PC-9 (cell line): Measurements from ENCODE around the gene PSRC1. TPM values are rescaled to one million over a fixed set of nuclear protein-coding genes. Genes with fewer than 3 reads are reported as not detected.

Source experiments
- BruUV-seq: library from RNA; stranded (reverse); fragments of 400-500 nt; replicated peaks from 2 replicates; lab custom pipeline; 2021; lab: Mats Ljungman, UMichigan
- CTCF ChIA-PET: fragments of 300-600 bp; sonication (Branson Sonifier 250); formaldehyde crosslinking; loops from one replicate; lab custom pipeline; 2022; ENCODE audit warnings: antibody characterized with exemption; lab: Charles Lee
- POLR2A ChIA-PET: fragments of 300-600 bp; sonication (Branson Sonifier 250); formaldehyde crosslinking; loops from one replicate; lab custom pipeline; 2022; ENCODE audit warnings: antibody characterized with exemption; ENCODE audit not compliant: unreplicated experiment; lab: Charles Lee
- DNase-seq, 2 experiments: peaks; one replicate each; pipeline versions ENCODE4 v3.0.0 to v3.0.0-alpha.2; 2015 to 2022; ENCODE audit warnings: mixed read lengths in 1 of 2
- H2AFZ ChIP-seq: fragments of 200-600 bp; sonication (generic); 2 replicates; pipeline ENCODE4 v1.8.1; 2017; ENCODE audit warnings: antibody characterized with exemption
- H3F3A ChIP-seq: fragments of 200-600 bp; sonication (generic); 2 replicates; pipeline ENCODE4 v1.8.1; 2017; ENCODE audit warnings: antibody characterized with exemption, mild to moderate bottlenecking, low read depth; ENCODE audit not compliant: insufficient read depth
- H3K27ac ChIP-seq: fragments of 200-600 bp; sonication (generic); 2 replicates; pipeline ENCODE4 v1.6.1; 2016; ENCODE audit warnings: mixed run types
- H3K27me3 ChIP-seq: fragments of 200-600 bp; sonication (generic); 2 replicates; pipeline ENCODE4 v1.6.1; 2016; ENCODE audit warnings: low read depth, mixed run types; ENCODE audit not compliant: insufficient read depth
- H3K36me3 ChIP-seq: fragments of 200-600 bp; sonication (generic); 2 replicates; pipeline ENCODE4 v1.6.1; 2016; ENCODE audit warnings: low read depth, mixed run types
- H3K4me1 ChIP-seq: fragments of 200-600 bp; sonication (generic); replicated peaks from 2 replicates; pipeline ENCODE4 v1.6.1; 2016; ENCODE audit warnings: mixed run types; ENCODE audit not compliant: insufficient read depth
- H3K4me2 ChIP-seq: fragments of 200-600 bp; sonication (generic); 2 replicates; pipeline ENCODE4 v1.6.1; 2017; ENCODE audit warnings: mixed run types
- H3K4me3 ChIP-seq: fragments of 200-600 bp; sonication (generic); 2 replicates; pipeline ENCODE4 v1.6.1; 2016; ENCODE audit warnings: mixed run types
- H3K79me2 ChIP-seq: fragments of 200-600 bp; sonication (generic); 2 replicates; pipeline ENCODE4 v1.6.1; 2017; ENCODE audit warnings: low read depth, mixed run types
- H3K9me2 ChIP-seq: fragments of 200-600 bp; sonication (generic); 2 replicates; pipeline ENCODE4 v1.8.1; 2017; ENCODE audit warnings: mild to moderate bottlenecking; ENCODE audit not compliant: insufficient read depth
- H3K9me3 ChIP-seq: fragments of 200-600 bp; sonication (generic); 2 replicates; pipeline ENCODE4 v1.8.1; 2016; ENCODE audit warnings: low read depth; ENCODE audit not compliant: insufficient read depth
- H4K20me1 ChIP-seq: fragments of 200-600 bp; sonication (generic); 2 replicates; pipeline ENCODE4 v1.8.1; 2017; ENCODE audit not compliant: insufficient read depth
- EZH2 ChIP-seq: fragments of 200-600 bp; sonication (generic); IDR thresholded peaks from 2 replicates; pipeline ENCODE4 v1.8.0; 2017; ENCODE audit warnings: antibody characterized with exemption, low read depth
- intact Hi-C: fragments of 100-400 bp; cut with micrococcal nuclease; formaldehyde crosslinking; loops from one replicate; pipeline ENCODE4 v1.10.0; 2022; ENCODE audit not compliant: unreplicated experiment
- total RNA-seq: library from RNA; stranded (reverse); gene quantifications from 2 replicates; pipeline ENCODE4 v1.2.3, GENCODE V29; 2021
- TF ChIP-seq, protein P1 (sequence below): fragments of 200-600 bp; sonication (generic); conservative IDR thresholded peaks from 2 replicates; pipeline ENCODE4 v1.6.1; 2017; ENCODE audit warnings: mixed run types, antibody characterized with exemption, mild to moderate bottlenecking, moderate library complexity

Gene PSRC1
- total RNA-seq, 1 experiment from 2014 or later, result 26.4 TPM

DNA sequence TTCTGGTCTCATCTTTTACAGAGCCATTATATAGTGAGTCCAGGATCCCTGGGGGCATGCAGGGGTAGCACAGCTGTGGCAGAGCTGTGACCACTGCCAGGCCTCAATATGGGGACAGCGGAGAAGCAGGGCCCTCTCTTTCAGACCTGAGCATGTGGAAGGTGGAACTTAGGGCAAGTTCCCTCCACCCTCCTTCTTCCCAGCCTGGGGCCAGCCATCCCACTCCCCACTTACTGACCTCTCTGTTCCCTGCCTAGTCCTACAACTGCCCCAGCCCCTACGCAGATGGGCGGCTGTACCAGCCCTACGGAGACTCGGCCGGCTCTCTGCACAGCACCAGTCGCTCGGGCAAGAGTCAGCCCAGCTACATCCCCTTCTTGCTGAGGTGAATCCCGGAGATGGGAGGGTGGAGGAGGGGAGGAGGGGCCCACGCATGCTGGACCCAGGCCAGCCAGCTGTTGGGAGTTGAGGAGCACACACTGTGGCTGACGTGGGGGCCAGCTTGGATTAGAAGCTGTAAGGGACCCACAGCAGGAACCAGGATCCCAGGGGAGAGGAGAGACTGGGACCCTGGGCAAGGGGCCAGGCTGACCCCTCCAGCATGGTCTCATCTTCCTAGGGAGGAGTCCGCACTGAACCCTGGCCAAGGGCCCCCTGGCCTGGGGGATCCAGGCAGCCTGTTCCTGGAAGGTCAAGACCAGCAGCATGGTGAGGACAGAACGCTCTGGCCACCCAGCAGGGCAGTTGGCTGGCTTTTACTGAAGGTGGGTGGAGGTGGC is 10.7 kb downstream of the PSRC1 start:
- Histone ChIP-seq H3F3A (peaks cover 33% of the 10 kb centered on the region), H3K4me3 (no peak overlapping the region), H3K4me2 (peak overlapping the region; percentile 80), H4K20me1 (no peaks in the 10 kb centered on the region), H3K27me3 (no peaks in the 10 kb centered on the region), H3K36me3 (no peaks in the 10 kb centered on the region), H3K27ac (peak overlapping the region; percentile 78; the same call in 1 of the 2 replicates), H3K9me2 (no peaks in the 10 kb centered on the region), H3K9me3 (no peaks in the 10 kb centered on the region), H2AFZ (no peak overlapping the region), H3K4me1 (peaks cover 48% of the 10 kb centered on the region), H3K79me2 (peaks cover 10% of the 10 kb centered on the region)
- ChIA-PET POLR2A (no interaction called here), CTCF (no interaction called here)
- no peak for DNase-seq
- no TSS peak for BruUV-seq
- TF ChIP-seq, protein P1, sequence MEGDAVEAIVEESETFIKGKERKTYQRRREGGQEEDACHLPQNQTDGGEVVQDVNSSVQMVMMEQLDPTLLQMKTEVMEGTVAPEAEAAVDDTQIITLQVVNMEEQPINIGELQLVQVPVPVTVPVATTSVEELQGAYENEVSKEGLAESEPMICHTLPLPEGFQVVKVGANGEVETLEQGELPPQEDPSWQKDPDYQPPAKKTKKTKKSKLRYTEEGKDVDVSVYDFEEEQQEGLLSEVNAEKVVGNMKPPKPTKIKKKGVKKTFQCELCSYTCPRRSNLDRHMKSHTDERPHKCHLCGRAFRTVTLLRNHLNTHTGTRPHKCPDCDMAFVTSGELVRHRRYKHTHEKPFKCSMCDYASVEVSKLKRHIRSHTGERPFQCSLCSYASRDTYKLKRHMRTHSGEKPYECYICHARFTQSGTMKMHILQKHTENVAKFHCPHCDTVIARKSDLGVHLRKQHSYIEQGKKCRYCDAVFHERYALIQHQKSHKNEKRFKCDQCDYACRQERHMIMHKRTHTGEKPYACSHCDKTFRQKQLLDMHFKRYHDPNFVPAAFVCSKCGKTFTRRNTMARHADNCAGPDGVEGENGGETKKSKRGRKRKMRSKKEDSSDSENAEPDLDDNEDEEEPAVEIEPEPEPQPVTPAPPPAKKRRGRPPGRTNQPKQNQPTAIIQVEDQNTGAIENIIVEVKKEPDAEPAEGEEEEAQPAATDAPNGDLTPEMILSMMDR, result no peak
- no peak for TF ChIP-seq EZH2
- intact Hi-C loops, result no loop called here

DNA sequence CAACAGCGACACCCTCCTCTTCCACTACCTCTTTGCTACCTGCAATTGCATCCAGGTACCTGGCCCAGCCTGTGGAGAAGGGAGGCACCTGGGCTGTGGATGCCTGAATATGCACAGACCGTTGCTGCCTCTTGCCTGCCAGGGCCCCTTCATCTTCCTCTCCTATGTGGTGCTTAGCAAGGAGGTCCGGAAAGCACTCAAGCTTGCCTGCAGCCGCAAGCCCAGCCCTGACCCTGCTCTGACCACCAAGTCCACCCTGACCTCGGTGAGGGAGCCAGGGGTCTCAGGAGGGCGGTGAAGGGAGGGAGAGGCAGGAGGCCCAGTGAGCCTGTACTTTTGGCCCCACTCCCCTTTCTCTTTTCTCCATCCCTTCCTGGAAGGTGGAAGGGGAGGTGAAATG is 11.5 kb downstream of the PSRC1 start:
- CTCF ChIA-PET, result no interaction called here
- Histone ChIP-seq H3K27ac (no peak overlapping the region; the same call in 1 of the 2 replicates), H3K4me2 (no peak overlapping the region), H4K20me1 (no peaks in the 10 kb centered on the region), H3K36me3 (no peaks in the 10 kb centered on the region), H3F3A (peaks cover 32% of the 10 kb centered on the region), H3K9me3 (no peaks in the 10 kb centered on the region), H3K9me2 (no peaks in the 10 kb centered on the region), H3K4me1 (peaks cover 48% of the 10 kb centered on the region), H3K4me3 (no peak overlapping the region), H3K27me3 (no peaks in the 10 kb centered on the region), H2AFZ (no peak overlapping the region), H3K79me2 (peaks cover 2% of the 10 kb centered on the region)
- no peak for TF ChIP-seq EZH2
- TF ChIP-seq, protein P1, result no peak
- POLR2A ChIA-PET, result no interaction called here
- BruUV-seq, result no TSS peak
- no peak for DNase-seq
- intact Hi-C loops, result no loop called here

DNA sequence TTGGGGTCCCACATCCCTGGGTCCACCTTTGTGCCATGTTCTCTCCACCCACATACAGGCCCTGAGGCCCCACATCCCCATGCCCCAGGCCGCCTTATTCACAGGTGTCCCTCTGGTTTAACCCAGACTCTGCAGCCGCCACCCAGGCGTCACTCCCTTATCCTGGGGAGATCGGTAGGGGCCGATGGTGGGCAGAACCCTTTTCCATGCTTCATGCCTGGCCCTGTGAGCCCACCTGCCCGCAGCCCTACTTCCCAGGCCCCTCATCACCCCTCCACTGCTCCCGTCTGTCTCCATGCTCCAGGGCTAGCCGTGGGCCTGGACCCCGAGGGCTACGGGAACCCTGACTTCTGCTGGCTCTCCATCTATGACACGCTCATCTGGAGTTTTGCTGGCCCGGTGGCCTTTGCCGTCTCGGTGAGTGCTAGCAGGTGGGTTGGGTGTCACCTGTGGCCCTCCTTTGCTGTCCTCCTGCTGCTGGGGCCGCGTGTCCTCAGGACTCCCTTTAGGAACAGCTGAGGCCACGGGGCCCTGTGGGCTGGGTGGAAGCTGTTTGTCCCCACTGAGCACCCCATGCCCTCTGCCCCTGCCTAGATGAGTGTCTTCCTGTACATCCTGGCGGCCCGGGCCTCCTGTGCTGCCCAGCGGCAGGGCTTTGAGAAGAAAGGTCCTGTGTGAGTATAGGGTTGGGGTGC is 12.2 kb downstream of the PSRC1 start:
- no peak for DNase-seq
- H4K20me1 ChIP-seq, result no peaks in the 10 kb centered on the region
- intact Hi-C loops, result no loop called here
- TF ChIP-seq, protein P1, result no peak
- no peak for TF ChIP-seq EZH2
- H3F3A ChIP-seq, result peaks cover 29% of the 10 kb centered on the region
- H3K36me3 ChIP-seq, result no peaks in the 10 kb centered on the region
- no peaks in the 10 kb centered on the region for H3K9me2 ChIP-seq
- peaks cover 41% of the 10 kb centered on the region for H3K4me1 ChIP-seq
- no peaks in the 10 kb centered on the region for H3K79me2 ChIP-seq
- H3K9me3 ChIP-seq, result no peaks in the 10 kb centered on the region
- ChIA-PET POLR2A (no interaction called here), CTCF (no interaction called here)
- H3K27me3 ChIP-seq, result no peaks in the 10 kb centered on the region
- no peak overlapping the region for H2AFZ ChIP-seq
- no peak overlapping the region for H3K4me3 ChIP-seq
- H3K4me2 ChIP-seq, result no peak overlapping the region
- no TSS peak for BruUV-seq
- no peak overlapping the region for H3K27ac ChIP-seq
